Measurements from ENCODE around the gene GFRA4. TPM values are rescaled to one million over a fixed set of nuclear protein-coding genes. Genes with fewer than 3 reads are reported as not detected.

The GFRA4 gene
- polyA plus RNA-seq, 1 of the 3 experiments (the other 2 are of a cell fraction) = not detected

DNA sequence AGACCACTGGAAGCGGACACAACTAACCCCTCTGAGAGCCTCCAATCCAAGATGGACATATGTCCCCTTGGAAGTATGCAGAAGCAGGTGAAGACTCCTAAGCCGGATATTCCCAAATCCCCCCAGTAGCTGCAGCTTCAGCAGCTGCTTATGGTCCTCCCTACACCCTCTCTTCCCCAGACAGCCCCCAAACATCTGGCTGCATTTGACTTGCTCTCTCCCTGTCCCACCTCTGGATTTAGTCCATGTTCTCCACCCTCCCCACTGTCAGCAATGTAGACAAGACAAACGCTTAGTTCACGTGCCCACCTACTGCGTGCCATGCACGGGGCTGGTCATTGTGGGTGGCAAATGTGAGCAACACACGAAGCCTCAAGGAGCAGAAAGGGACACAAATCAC lies 23.2 kb upstream of the GFRA4 start:
- Histone ChIP-seq H3K9me3 (no peaks in the 10 kb centered on the region), H3K9me2 (no peaks in the 10 kb centered on the region), H2AFZ (ENCODE audit: low read depth) (no peak overlapping the region), H3K4me2 (no peak overlapping the region), H4K20me1 (ENCODE audit: insufficient read depth) (no peaks in the 10 kb centered on the region), H3K9ac (no peak overlapping the region), H3K4me3 (ENCODE audit: low read depth in 2 of 2, low read length in 1 of 2) (no peak overlapping the region), H3K4me1 (ENCODE audit: control insufficient read depth in 1 of 2, insufficient read depth in 2 of 2, low read depth in 1 of 2, low read length in 1 of 2) (no peaks in the 10 kb centered on the region), H3K79me2 (ENCODE audit: insufficient read depth) (no peaks in the 10 kb centered on the region), H3K27ac (ENCODE audit: low read depth in 2 of 2, low read length in 1 of 2) (no peak overlapping the region), H3F3A (replicated peaks; ENCODE audit: insufficient read depth) (no peaks in the 10 kb centered on the region), H3K27me3 (ENCODE audit: insufficient read depth) (no peaks in the 10 kb centered on the region), H3K36me3 (replicated peaks in 1 of 2; ENCODE audit: control insufficient read depth in 1 of 2, insufficient read depth in 2 of 2, low read length in 1 of 2) (no peaks in the 10 kb centered on the region)
- CTCF ChIA-PET = interaction anchor here (1.2 to 5.3 kb wide), 5 partner anchors 9 to 38 kb away, joined by 3 to 49 read pairs (median 9); no protein-coding TSS in a partner anchor
- POLR2A ChIA-PET = no interaction called here
- WGBS (ENCODE audit: low lambda C conversion rate) = 75% methylated on average over 7 of the region's 7 CpGs
- DNase-seq = no peak
- TF ChIP-seq RFX5 (IDR thresholded peaks at IDR 0.05; ENCODE audit: low read length) (no peak), CHD2 (IDR thresholded peaks at IDR 0.05; ENCODE audit: low read length, partially characterized antibody) (no peak), GATA2 (CRISPR knock-in tag; IDR thresholded peaks at IDR 0.05) (no peak), MEF2A (IDR thresholded peaks at IDR 0.05; ENCODE audit: borderline replicate concordance, low read depth) (no peak), ELF1 (IDR thresholded peaks at IDR 0.05) (no peak), TAF1 (IDR thresholded peaks at IDR 0.05; ENCODE audit: borderline replicate concordance, low read depth, low read length) (no peak), RXRA (IDR thresholded peaks at IDR 0.05; ENCODE audit: borderline replicate concordance, low read depth) (no peak), EZH2phosphoT487 (IDR thresholded peaks at IDR 0.05; ENCODE audit: borderline replicate concordance, low read depth) (no peak), RAD21 (IDR thresholded peaks at IDR 0.05; ENCODE audit: low read length) (no peak), SMC3 (IDR thresholded peaks at IDR 0.05; ENCODE audit: low read depth, low read length) (no peak), ZBTB33 (IDR thresholded peaks at IDR 0.05; ENCODE audit: borderline replicate concordance, low read depth) (no peak), MAX (IDR thresholded peaks at IDR 0.05; ENCODE audit: low read depth) (no peak)
- TF ChIP-seq, protein P1, sequence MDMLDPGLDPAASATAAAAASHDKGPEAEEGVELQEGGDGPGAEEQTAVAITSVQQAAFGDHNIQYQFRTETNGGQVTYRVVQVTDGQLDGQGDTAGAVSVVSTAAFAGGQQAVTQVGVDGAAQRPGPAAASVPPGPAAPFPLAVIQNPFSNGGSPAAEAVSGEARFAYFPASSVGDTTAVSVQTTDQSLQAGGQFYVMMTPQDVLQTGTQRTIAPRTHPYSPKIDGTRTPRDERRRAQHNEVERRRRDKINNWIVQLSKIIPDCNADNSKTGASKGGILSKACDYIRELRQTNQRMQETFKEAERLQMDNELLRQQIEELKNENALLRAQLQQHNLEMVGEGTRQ (IDR thresholded peaks at IDR 0.05; ENCODE audit: borderline replicate concordance, low read depth, low read length) = no peak
- TF ChIP-seq, protein P2, sequence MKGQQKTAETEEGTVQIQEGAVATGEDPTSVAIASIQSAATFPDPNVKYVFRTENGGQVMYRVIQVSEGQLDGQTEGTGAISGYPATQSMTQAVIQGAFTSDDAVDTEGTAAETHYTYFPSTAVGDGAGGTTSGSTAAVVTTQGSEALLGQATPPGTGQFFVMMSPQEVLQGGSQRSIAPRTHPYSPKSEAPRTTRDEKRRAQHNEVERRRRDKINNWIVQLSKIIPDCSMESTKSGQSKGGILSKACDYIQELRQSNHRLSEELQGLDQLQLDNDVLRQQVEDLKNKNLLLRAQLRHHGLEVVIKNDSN (IDR thresholded peaks at IDR 0.05; ENCODE audit: borderline replicate concordance, low read depth) = no peak

DNA sequence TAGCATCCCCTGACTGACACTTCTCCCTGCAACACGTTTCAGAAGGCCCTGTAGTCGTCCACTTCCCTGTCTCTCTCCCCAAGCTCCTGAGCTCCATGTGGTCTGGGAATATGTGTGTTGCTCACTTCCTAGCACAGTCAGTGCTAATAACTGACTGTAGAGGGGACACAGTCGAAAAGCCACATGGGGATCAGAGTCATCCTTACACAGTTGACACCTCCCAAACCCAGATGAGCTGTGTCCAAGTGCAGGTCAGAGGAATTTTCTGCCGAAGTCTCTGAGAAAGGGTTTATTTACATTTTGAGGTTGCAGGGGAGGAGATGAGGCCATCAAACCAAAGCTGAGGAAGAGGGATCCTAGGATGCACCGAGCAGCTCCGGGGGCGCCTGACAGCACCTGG lies 22.1 kb upstream of the GFRA4 start:
- no peak overlapping the region for H3K9ac ChIP-seq
- H4K20me1 ChIP-seq (ENCODE audit: insufficient read depth) = no peaks in the 10 kb centered on the region
- H3K9me2 ChIP-seq = no peaks in the 10 kb centered on the region
- no peak for DNase-seq
- no peaks in the 10 kb centered on the region for H3K27me3 ChIP-seq (ENCODE audit: insufficient read depth)
- WGBS (ENCODE audit: low lambda C conversion rate) = 57% methylated on average over 7 of the region's 7 CpGs
- no peaks in the 10 kb centered on the region for H3F3A ChIP-seq (replicated peaks; ENCODE audit: insufficient read depth)
- no peak overlapping the region for H3K4me3 ChIP-seq (ENCODE audit: low read depth in 2 of 2, low read length in 1 of 2)
- H3K4me1 ChIP-seq (ENCODE audit: control insufficient read depth in 1 of 2, insufficient read depth in 2 of 2, low read depth in 1 of 2, low read length in 1 of 2) = peaks cover under 1 to 5% of the 10 kb centered on the region in 2 experiments; a peak in 2 of 4 replicates
- H3K4me2 ChIP-seq = no peak overlapping the region
- POLR2A ChIA-PET = no interaction called here
- H2AFZ ChIP-seq (ENCODE audit: low read depth) = no peak overlapping the region
- no peak overlapping the region for H3K27ac ChIP-seq (ENCODE audit: low read depth in 2 of 2, low read length in 1 of 2)
- no peaks in the 10 kb centered on the region for H3K36me3 ChIP-seq (replicated peaks in 1 of 2; ENCODE audit: control insufficient read depth in 1 of 2, insufficient read depth in 2 of 2, low read length in 1 of 2)
- H3K9me3 ChIP-seq = no peaks in the 10 kb centered on the region
- no peaks in the 10 kb centered on the region for H3K79me2 ChIP-seq (ENCODE audit: insufficient read depth)
- CTCF ChIA-PET = interaction anchor here (1.0 to 5.3 kb wide), 4 partner anchors 8 to 135 kb away, joined by 3 to 49 read pairs (median 16); partner anchors contain the start of gene AP5S1
- TF ChIP-seq MEF2A (IDR thresholded peaks at IDR 0.05; ENCODE audit: borderline replicate concordance, low read depth) (no peak), NRF1 (IDR thresholded peaks at IDR 0.05; ENCODE audit: low read depth, low read length) (no peak), GABPA (IDR thresholded peaks at IDR 0.05; ENCODE audit: low read depth) (no peak), FOXJ3 (CRISPR knock-in tag; IDR thresholded peaks at IDR 0.05) (no peak), TEAD4 (IDR thresholded peaks at IDR 0.05; ENCODE audit: borderline replicate concordance, insufficient read depth) (no peak)
- TF ChIP-seq, protein P3, sequence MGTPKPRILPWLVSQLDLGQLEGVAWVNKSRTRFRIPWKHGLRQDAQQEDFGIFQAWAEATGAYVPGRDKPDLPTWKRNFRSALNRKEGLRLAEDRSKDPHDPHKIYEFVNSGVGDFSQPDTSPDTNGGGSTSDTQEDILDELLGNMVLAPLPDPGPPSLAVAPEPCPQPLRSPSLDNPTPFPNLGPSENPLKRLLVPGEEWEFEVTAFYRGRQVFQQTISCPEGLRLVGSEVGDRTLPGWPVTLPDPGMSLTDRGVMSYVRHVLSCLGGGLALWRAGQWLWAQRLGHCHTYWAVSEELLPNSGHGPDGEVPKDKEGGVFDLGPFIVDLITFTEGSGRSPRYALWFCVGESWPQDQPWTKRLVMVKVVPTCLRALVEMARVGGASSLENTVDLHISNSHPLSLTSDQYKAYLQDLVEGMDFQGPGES (IDR thresholded peaks at IDR 0.05; ENCODE audit: low read depth, low read length) = no peak
- TF ChIP-seq, protein P4, sequence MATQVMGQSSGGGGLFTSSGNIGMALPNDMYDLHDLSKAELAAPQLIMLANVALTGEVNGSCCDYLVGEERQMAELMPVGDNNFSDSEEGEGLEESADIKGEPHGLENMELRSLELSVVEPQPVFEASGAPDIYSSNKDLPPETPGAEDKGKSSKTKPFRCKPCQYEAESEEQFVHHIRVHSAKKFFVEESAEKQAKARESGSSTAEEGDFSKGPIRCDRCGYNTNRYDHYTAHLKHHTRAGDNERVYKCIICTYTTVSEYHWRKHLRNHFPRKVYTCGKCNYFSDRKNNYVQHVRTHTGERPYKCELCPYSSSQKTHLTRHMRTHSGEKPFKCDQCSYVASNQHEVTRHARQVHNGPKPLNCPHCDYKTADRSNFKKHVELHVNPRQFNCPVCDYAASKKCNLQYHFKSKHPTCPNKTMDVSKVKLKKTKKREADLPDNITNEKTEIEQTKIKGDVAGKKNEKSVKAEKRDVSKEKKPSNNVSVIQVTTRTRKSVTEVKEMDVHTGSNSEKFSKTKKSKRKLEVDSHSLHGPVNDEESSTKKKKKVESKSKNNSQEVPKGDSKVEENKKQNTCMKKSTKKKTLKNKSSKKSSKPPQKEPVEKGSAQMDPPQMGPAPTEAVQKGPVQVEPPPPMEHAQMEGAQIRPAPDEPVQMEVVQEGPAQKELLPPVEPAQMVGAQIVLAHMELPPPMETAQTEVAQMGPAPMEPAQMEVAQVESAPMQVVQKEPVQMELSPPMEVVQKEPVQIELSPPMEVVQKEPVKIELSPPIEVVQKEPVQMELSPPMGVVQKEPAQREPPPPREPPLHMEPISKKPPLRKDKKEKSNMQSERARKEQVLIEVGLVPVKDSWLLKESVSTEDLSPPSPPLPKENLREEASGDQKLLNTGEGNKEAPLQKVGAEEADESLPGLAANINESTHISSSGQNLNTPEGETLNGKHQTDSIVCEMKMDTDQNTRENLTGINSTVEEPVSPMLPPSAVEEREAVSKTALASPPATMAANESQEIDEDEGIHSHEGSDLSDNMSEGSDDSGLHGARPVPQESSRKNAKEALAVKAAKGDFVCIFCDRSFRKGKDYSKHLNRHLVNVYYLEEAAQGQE (IDR thresholded peaks at IDR 0.05; ENCODE audit: low read depth, low read length) = no peak
